ENCODE measurements around the gene SRGAP3. TPM values are rescaled to one million over a fixed set of nuclear protein-coding genes. Genes with fewer than 3 reads are reported as not detected.

The SRGAP3 gene
- total RNA-seq, 1 experiment from 2014 or later = 5.3 TPM

DNA sequence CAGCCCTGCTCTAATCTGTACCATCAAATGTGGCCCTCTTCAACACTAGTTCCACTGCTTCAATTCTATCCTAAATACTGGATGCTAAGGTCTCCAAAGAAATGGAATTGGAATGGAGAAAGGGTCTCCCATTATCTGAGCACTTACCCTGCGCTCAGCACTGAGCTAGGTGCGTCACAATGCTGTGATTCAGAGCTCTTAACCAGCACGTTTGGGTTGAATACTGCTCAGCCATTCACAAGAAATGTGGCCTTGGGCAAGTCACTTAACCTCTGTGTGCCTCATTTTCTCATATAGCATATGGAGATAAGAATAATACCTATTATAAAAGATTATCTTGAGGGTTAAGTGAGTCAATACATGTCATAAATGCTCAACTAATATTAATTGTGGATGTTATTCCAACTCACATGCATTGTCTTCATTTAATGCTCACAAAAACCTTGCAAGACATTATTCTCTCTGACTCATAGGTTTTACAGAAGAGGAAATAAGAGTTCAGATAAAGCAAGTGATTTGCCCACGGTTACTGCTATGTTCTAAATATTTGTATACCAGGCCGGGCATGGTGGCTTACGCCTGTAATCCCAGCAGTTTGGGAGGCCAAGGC lies 27.4 kb upstream of the SRGAP3 start:
- H3K4me3 ChIP-seq (ENCODE audit: insufficient read depth, low read depth, low read length) = no peak overlapping the region
- no peaks in the 10 kb centered on the region for H3K27me3 ChIP-seq (ENCODE audit: control insufficient read depth, insufficient read depth, low read length)
- no peaks in the 10 kb centered on the region for H3K36me3 ChIP-seq (replicated peaks; ENCODE audit: control insufficient read depth, insufficient read depth, low read length)
- DNase-seq = no peak

DNA sequence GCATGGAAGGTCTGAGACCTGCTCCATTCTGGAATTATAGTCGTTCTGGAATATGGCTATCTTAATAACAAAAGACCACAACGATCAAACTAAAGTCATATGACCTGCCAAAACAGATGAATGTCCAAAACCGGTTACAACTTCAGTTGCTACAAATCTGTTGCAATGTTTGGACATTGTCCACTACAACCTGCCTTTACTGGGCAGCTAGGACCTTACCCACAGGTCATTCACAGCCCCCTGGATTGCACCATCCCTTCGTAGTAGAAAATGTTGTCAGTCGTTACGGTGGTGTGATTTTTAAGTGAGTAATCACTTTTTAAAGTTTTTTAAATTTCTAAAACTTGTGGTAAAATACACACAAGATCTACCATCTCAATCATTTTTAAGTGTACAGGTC lies 22.5 kb upstream of the SRGAP3 start:
- no peaks in the 10 kb centered on the region for H3K36me3 ChIP-seq (replicated peaks; ENCODE audit: control insufficient read depth, insufficient read depth, low read length)
- H3K4me3 ChIP-seq (ENCODE audit: insufficient read depth, low read depth, low read length) = no peak overlapping the region
- DNase-seq = no peak
- H3K27me3 ChIP-seq (ENCODE audit: control insufficient read depth, insufficient read depth, low read length) = no peaks in the 10 kb centered on the region

DNA sequence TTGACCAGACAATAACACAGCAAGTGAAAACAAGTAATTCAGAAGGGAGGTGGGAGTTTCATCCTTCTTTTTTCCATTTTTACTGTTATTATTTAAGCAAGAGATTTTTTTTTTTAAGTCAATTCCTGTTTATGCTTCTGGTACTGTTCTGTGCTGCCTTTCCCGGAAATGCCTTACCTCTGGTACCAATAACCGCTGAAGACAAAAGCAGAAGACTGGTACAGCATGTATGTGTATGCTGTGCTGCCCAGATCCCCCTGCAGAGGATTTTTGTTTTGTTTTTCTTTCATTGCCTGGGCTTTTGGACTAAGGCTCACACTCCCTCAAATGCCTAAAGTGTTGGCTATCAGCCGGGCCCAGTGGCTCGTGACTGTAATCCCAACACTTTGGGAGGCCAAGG lies 21.3 kb upstream of the SRGAP3 start:
- Histone ChIP-seq H3K36me3 (replicated peaks; ENCODE audit: control insufficient read depth, insufficient read depth, low read length) (no peaks in the 10 kb centered on the region), H3K4me3 (ENCODE audit: insufficient read depth, low read depth, low read length) (no peak overlapping the region), H3K27me3 (ENCODE audit: control insufficient read depth, insufficient read depth, low read length) (no peaks in the 10 kb centered on the region)
- DNase-seq = no peak

DNA sequence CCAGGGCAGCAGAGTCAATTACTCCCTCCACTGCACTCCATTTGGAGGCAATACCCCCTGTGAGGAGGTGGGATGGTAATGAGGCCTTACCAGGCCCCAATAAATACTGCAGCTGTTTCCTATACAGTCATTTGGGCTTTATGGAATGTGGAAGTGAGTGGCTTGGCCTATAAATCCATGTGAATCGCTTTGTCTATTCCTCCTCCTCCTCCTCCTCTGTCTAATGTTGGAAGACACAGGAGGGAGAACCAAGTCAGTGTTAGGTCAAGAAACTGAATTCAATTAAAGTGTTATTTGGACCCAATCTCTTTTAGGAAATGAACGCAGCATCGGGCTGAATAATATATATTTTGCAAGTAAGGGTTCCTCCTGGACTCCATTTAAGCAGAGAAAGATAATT lies 17.3 kb upstream of the SRGAP3 start:
- no peaks in the 10 kb centered on the region for H3K27me3 ChIP-seq (ENCODE audit: control insufficient read depth, insufficient read depth, low read length)
- no peak for DNase-seq
- no peaks in the 10 kb centered on the region for H3K36me3 ChIP-seq (replicated peaks; ENCODE audit: control insufficient read depth, insufficient read depth, low read length)
- H3K4me3 ChIP-seq (ENCODE audit: insufficient read depth, low read depth, low read length) = no peak overlapping the region

DNA sequence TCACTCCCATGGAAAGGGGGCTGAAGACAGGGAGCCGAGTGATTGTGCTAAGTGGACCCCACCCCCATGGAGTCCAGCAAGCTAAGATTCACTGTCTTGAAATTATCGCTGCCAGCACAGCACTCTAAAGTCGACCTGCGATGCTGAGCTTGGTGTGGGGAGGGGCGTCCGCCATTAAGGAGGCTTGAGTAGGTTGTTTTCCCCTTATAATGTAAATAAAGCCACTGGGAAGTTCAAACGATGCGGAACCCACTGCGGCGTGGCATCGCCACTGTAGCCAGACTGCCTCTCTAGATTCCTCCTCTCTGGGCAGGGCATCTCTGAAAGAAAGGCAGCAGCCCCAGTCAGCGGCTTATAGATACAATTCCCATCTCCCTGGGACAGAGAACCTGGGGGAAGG lies 10.9 kb upstream of the SRGAP3 start:
- Histone ChIP-seq H3K36me3 (replicated peaks; ENCODE audit: control insufficient read depth, insufficient read depth, low read length) (no peaks in the 10 kb centered on the region), H3K27me3 (ENCODE audit: control insufficient read depth, insufficient read depth, low read length) (peaks cover 3% of the 10 kb centered on the region), H3K4me3 (ENCODE audit: insufficient read depth, low read depth, low read length) (no peak overlapping the region)
- DNase-seq = no peak

DNA sequence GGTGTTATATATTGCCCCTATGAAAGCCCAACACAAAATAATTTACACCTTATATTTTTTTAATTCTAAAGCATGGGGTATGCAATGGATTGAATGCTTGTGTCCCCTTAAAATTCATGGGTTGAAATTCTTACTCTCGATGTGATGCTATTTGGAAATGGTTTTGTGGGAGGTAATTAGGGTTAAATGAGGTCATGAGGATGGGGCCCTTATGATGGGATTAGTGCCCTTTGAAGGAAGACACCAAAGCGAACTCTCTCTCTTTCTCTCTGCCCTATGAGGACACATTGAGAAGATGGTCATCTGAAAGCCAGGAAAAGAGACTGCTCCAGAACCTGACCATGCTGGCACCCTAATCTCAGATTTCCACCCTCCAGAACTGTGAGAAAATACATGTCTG lies 7.6 kb upstream of the SRGAP3 start:
- peaks cover 3% of the 10 kb centered on the region for H3K27me3 ChIP-seq (ENCODE audit: control insufficient read depth, insufficient read depth, low read length)
- DNase-seq = no peak
- no peaks in the 10 kb centered on the region for H3K36me3 ChIP-seq (replicated peaks; ENCODE audit: control insufficient read depth, insufficient read depth, low read length)
- no peak overlapping the region for H3K4me3 ChIP-seq (ENCODE audit: insufficient read depth, low read depth, low read length)

DNA sequence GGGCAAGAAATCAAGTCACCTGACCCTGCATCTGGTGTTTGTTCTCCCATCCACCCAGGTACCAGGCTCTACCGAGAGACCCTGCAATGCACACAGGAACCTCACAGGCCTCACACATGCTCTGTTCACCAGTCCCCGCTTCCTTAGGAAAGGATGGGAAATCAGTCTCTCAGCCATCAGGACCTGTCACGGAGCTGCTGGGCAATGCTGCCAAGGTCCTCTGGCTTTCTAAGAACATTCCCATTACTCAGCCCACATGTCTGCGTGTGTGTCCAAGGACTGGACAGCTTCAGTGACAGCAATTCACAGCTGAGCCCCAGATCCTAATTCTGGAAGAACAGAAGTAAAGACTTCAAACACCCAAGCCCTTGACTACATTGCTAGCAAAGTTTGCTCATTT lies 6.5 kb upstream of the SRGAP3 start:
- H3K36me3 ChIP-seq (replicated peaks; ENCODE audit: control insufficient read depth, insufficient read depth, low read length) = no peaks in the 10 kb centered on the region
- peaks cover 3% of the 10 kb centered on the region for H3K27me3 ChIP-seq (ENCODE audit: control insufficient read depth, insufficient read depth, low read length)
- H3K4me3 ChIP-seq (ENCODE audit: insufficient read depth, low read depth, low read length) = no peak overlapping the region
- DNase-seq = no peak

DNA sequence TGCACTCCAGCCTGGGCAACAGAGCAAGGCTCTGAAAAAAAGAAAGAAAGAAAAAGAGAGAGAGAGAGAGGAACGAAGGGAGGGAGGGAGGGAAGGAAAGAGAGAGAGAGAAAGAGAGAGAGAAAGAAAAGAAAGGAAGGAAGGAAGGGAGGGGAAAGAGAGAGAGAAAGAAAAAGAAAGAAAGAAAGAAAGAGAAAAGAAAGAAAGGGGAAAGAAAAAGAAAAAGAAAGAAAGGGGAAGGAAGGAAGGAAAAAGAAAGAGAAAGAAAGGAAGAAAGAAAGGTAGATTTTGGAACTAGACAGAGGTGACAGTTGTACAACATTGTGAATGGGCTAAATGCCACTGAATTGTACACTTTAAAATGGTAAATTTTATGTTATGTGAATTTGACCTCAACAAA lies 5.3 kb upstream of the SRGAP3 start:
- no peaks in the 10 kb centered on the region for H3K36me3 ChIP-seq (replicated peaks; ENCODE audit: control insufficient read depth, insufficient read depth, low read length)
- DNase-seq = no peak
- H3K4me3 ChIP-seq (ENCODE audit: insufficient read depth, low read depth, low read length) = no peak overlapping the region
- no peaks in the 10 kb centered on the region for H3K27me3 ChIP-seq (ENCODE audit: control insufficient read depth, insufficient read depth, low read length)

DNA sequence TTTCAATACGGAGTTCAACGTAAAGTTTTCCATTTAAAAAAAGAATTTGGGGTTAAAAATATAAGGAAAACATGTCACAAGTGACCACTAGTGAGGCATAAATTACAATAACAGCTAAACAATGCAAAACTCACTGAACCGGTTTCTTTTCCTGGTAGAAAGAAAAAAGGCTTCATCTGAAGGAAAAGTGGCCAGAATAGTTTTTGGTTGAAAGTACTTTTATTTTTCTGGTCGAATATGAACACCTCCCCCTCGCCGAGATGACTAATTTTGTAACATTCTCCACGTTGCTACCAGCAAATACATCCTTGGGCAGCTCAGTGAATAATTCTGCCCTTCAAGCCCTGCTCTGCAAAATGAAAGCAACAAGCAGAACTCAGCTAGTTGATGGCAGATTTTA lies 3.9 kb upstream of the SRGAP3 start:
- no peaks in the 10 kb centered on the region for H3K27me3 ChIP-seq (ENCODE audit: control insufficient read depth, insufficient read depth, low read length)
- no peaks in the 10 kb centered on the region for H3K36me3 ChIP-seq (replicated peaks; ENCODE audit: control insufficient read depth, insufficient read depth, low read length)
- DNase-seq = no peak
- no peak overlapping the region for H3K4me3 ChIP-seq (ENCODE audit: insufficient read depth, low read depth, low read length)

DNA sequence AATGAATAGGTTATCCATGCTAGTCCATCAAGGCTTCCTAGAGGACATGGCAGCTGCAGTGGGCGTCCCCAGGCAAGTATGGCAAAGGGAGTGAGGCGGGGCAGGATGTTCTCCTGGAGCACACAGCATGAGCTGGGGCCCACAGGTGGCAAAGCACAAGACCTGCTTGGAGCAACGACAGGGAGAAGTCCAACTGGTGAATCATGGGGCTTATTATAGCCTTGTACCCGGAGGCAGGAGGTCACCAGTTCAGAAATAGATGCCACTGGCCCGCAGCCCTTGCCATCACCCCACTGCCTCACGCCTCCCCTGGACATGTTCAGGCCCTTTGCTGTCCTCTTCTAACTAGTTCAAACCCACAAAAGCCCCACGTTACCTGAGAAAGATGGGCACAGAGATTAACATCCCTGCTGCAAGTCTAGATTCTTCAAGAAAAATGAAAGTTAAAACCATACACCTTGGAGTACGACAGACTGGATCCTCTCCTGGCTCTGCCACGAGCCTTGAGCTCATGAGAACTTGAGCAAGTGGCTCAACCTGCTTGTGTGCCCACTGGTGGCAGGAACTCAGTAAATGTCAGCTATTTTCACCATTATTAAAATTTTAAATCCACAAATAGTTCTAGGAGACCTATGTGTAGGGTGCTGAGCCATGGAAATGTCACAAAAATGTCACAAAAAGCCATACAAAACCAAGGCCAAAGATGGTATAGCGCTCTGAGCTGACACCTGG lies 1.8 kb upstream of the SRGAP3 start:
- peaks cover 2% of the 10 kb centered on the region; the same call in 1 of the 2 replicates for H3K27me3 ChIP-seq (ENCODE audit: control insufficient read depth, insufficient read depth, low read length)
- H3K36me3 ChIP-seq (replicated peaks; ENCODE audit: control insufficient read depth, insufficient read depth, low read length) = no peaks in the 10 kb centered on the region
- H3K4me3 ChIP-seq (ENCODE audit: insufficient read depth, low read depth, low read length) = no peak overlapping the region
- no peak for DNase-seq

DNA sequence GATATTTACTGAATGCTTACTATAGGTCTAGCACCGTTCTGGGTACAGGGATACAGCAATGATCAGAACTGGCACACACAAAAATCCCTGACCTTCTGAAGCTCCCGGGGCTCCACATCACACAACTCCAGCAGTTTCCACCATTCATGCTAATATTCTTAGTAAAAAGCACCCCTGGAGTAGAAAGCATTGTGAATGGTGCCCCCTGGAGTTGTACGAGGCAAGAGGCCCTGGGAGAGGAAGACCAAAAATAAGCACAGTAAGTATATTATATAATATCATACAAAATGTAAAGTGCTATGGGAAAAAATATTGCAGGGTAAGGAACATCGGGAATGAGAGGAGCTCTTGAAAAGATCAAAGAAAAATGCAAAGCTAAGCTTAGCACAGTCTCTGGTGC lies 790 bp upstream of the SRGAP3 start:
- Histone ChIP-seq H3K27me3 (ENCODE audit: control insufficient read depth, insufficient read depth, low read length) (peaks cover 2% of the 10 kb centered on the region; the same call in 1 of the 2 replicates), H3K4me3 (ENCODE audit: insufficient read depth, low read depth, low read length) (no peak overlapping the region), H3K36me3 (replicated peaks; ENCODE audit: control insufficient read depth, insufficient read depth, low read length) (no peaks in the 10 kb centered on the region)
- DNase-seq = no peak

DNA sequence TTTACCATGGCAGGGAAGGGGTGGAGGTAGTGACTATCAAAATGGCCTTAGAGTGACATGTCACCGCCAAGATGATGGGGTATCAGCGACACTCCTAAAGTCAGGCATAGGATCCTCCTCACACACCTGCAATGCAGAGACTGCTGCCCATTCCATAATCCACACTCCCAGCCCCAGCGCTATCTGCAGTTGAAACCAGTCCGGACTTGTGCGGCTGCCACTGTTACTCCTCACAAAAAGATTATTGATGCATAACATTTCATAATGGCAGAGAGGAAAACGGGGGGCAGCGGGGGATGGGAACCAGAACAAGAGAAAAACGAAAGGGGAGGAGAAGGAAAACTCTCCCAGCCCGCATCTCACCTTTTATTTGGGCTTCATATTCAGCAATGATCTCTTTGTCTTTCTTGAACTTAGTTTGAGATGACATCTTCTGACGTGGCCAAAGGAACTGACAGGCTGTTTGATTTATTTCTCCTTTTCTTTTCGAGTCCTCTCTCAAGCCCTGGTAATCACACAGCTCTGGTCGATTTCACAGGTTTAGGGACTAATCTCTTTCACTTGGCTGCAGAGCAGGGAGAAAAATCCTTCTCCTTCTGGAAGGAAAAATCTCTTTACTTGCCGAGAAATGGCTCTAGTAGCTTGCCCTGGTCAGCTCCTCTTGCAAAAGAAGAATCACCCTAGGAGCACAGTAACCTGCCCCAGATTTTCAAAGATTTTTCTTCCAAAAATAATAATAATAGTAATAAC lies 749 bp downstream of the SRGAP3 start:
- DNase-seq = no peak

DNA sequence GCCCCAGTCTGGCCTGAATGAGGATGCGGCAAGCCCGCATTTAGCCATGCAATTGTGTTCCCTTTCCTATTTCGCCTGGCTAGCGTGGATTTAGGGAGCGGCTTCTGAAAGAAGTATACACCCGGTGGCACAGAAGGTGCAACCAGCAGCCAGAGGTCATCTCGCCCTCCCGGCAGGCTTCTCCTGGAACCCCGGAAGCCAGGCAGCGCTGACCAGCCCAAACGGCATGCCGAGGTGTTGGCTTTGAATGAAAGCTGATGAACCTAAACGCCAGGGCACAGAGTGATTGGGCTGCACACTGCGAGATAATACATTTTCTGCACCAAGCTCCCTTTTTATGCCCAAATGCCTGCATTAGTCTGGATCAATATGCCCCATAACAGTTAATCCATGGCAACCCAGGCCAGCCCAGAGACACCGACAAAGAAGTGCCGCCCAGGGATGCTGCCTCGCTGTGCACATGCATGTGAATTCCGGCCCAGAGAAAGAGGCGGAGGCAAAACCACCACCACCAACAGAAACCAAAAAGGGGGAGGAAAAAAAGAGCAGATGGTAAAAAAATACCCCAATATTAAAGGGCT lies 1.4 kb downstream of the SRGAP3 start:
- no peak overlapping the region; the same call in 1 of the 2 replicates for H3K4me3 ChIP-seq (ENCODE audit: insufficient read depth, low read depth, low read length)
- H3K27me3 ChIP-seq (ENCODE audit: control insufficient read depth, insufficient read depth, low read length) = peaks cover 2% of the 10 kb centered on the region; the same call in 1 of the 2 replicates
- no peak for DNase-seq
- no peaks in the 10 kb centered on the region for H3K36me3 ChIP-seq (replicated peaks; ENCODE audit: control insufficient read depth, insufficient read depth, low read length)

More for the DNA sequence above, 749 bp downstream of the SRGAP3 start:
- Histone ChIP-seq H3K4me3 (ENCODE audit: insufficient read depth, low read depth, low read length) (peak overlapping the region; percentile 55), H3K27me3 (ENCODE audit: control insufficient read depth, insufficient read depth, low read length) (peaks cover 2% of the 10 kb centered on the region; the same call in 1 of the 2 replicates), H3K36me3 (replicated peaks; ENCODE audit: control insufficient read depth, insufficient read depth, low read length) (no peaks in the 10 kb centered on the region)

DNA sequence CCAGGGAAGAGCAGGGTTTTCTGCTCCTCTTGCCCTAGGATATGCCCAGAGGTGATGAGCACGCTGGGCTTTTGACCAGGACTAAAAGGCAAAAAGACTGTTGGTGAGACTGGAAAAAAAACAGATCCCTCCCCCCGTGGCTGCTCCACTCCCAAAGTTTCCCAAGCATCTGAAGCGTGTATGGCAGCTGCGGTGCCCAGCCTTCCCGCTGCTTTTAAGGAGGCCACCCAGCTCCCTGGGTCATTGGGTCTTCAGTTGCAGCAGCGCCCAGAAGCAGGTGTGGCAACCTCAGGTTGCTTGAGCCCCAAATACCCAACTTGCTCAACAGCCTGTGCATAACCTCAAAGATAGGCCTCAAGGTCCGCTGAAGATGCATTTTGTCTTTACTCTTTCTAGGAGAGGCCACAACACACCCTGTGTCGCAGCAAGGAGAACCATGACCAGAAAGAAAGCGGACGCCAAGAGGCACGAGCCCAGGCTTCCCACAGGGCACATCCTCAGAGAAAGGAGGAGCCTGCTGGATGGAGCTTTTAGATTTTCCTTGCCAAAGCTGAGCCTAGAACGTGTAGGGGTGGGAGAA lies 2.0 kb downstream of the SRGAP3 start:
- Histone ChIP-seq H3K4me3 (ENCODE audit: insufficient read depth, low read depth, low read length) (no peak overlapping the region), H3K27me3 (ENCODE audit: control insufficient read depth, insufficient read depth, low read length) (peaks cover 2% of the 10 kb centered on the region; the same call in 1 of the 2 replicates), H3K36me3 (replicated peaks; ENCODE audit: control insufficient read depth, insufficient read depth, low read length) (no peaks in the 10 kb centered on the region)
- no peak for DNase-seq

Measured in H7 (cell line).